GM12872 (cell line): ENCODE measurements around the gene ABCG5.

Source experiments
- TF ChIP-seq, protein P1 (sequence below): IDR thresholded peaks from 3 replicates; pipeline ENCODE4 v1.5.1; 2011; ENCODE audit warnings: low read depth, mild to moderate bottlenecking, low read length, moderate library complexity; ENCODE audit not compliant: insufficient read depth

The ABCG5 gene

GRCh38 chr2:43841949-43842865 lies 3.6 kb upstream of the ABCG5 start:
- TF ChIP-seq, protein P1, sequence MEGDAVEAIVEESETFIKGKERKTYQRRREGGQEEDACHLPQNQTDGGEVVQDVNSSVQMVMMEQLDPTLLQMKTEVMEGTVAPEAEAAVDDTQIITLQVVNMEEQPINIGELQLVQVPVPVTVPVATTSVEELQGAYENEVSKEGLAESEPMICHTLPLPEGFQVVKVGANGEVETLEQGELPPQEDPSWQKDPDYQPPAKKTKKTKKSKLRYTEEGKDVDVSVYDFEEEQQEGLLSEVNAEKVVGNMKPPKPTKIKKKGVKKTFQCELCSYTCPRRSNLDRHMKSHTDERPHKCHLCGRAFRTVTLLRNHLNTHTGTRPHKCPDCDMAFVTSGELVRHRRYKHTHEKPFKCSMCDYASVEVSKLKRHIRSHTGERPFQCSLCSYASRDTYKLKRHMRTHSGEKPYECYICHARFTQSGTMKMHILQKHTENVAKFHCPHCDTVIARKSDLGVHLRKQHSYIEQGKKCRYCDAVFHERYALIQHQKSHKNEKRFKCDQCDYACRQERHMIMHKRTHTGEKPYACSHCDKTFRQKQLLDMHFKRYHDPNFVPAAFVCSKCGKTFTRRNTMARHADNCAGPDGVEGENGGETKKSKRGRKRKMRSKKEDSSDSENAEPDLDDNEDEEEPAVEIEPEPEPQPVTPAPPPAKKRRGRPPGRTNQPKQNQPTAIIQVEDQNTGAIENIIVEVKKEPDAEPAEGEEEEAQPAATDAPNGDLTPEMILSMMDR = no peak

GRCh38 chr2:43840965-43841364 lies 2.3 kb upstream of the ABCG5 start:
- TF ChIP-seq, protein P1 = no peak

DNA sequence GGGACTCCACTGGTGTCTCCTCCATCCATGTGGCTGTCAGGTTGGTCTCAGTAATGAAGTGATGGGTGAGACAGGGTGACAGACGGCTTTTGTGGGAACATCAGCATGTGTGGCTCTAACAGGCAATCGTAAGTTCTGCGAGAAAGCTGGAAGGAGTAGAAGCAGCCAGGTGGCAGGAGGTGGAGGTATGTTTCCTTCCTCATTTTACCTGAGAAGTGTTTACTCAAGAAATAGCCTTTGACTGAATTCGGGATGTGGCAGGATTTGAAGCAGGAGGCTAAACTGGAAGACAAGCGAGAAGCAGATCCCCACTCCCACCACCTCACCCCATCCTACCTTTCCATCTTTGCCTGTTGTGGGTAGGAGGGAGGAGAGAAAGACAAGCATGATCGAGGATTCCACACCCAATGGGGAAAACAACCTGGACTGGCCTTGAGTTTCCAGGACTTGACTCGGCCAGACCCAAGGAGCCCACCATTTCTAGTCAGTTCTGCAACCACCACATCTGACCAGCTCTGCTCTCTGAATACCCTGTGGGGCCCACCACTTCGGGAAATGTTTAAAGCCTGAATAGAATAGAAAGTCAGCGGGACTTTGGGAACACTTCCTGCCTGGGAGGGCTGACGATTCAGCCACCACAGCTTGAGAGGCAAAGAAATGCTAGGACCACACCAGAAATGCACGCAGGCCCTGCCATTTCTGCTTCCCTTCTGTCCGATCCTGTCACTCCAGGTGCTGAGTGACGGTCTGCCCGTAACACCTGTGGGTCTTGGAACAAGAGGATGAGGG lies 1.3 kb upstream of the ABCG5 start:
- TF ChIP-seq, protein P1 = no peak

GRCh38 chr2:43837831-43838559 lies 644 bp downstream of the ABCG5 start:
- TF ChIP-seq, protein P1 = no peak

- TF ChIP-seq, protein P1 = no peak
Observed at GRCh38 chr2:43837033-43837432, 1.6 kb downstream of the ABCG5 start.

- TF ChIP-seq, protein P1 = no peak
Observed at GRCh38 chr2:43832457-43832856, 6.2 kb downstream of the ABCG5 start.

DNA sequence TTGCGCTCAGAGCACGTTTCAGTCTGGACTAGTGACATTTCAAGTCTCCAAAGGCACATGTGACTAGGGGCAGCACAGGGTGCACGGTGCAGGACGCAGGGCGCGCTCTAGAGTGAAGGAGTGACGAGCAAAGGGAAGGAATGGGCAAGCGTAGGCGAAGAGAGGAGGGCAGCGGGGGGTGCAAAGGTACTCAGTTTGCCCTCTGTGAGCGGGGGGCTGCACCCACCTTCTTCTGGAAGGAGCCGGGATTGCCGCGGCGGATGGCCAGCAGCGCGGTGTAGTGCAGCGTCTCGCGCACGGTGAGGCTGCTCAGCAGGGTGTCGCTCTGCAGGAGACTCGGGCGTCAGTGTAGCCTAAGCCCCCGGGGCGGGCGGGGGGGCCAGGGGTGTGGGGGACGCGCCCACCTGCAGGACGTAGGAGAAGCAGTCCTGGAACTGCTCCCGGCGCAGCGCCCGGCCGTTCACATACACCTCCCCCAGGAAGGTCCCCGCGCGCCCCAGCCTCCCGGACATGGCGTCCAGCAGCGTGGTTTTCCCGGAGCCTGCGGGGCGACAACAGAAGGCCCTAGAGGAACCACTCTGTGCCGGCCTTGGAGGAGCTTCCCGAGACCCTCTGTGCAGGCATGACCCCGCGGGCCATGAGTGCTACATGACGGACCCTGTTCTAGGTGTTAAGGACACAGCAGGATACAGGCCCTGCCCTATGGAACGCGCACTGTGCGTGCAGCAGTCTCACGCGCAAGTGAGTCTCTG lies 6.9 kb downstream of the ABCG5 start:
- TF ChIP-seq, protein P1 = no peak
